ENCODE data around the gene MMP20. TPM values are rescaled to one million over a fixed set of nuclear protein-coding genes. Genes with fewer than 3 reads are reported as not detected.

Gene MMP20
- total and polyA plus RNA-seq, 2 donors (not counting 1 experiment from before 2014, with no cell fraction given), result not detected

- peaks cover 0 to 12% (median 12%) of the 10 kb centered on the region in 3 donors for H3K9me3 ChIP-seq (ENCODE audit: control extremely low read depth in 1 of 3, control insufficient read depth in 2 of 3, insufficient read depth in 1 of 3, low read length in 2 of 3)
- TF ChIP-seq CTCF (IDR thresholded peaks at IDR 0.05) (no peak), EZH2 (IDR thresholded peaks at IDR 0.05; ENCODE audit: borderline replicate concordance, insufficient read depth, low read depth, low read length, poor library complexity, severe bottlenecking) (no peak)
- no peaks in the 10 kb centered on the region for H3K36me3 ChIP-seq (replicated peaks in 1 of 2; ENCODE audit: control extremely low read depth in 1 of 2, control insufficient read depth in 1 of 2, extremely low read depth in 1 of 2, insufficient read depth in 2 of 2, low read length in 1 of 2)
- Mint-ChIP-seq H3K4me3 (no peak overlapping the region), H3K27ac (no peak overlapping the region), H3K9me3 (ENCODE audit: insufficient read depth) (no peaks in the 10 kb centered on the region), H3K27me3 (no peaks in the 10 kb centered on the region), H3K4me1 (peaks cover 48% of the 10 kb centered on the region)
- ATAC-seq (ENCODE audit: low read depth) (no peak), DNase-seq (no peak)
- WGBS (ENCODE audit: insufficient coverage), result no CpG with 5 or more reads among the region's 2 CpGs
- ChIA-PET POLR2A (no interaction called here), CTCF (interaction anchor here (0.7 to 1.2 kb wide), 2 partner anchors 10 to 46 kb away, joined by 3 to 5 read pairs; no protein-coding TSS in a partner anchor)
- no peaks in the 10 kb centered on the region for H4K20me1 ChIP-seq (ENCODE audit: control insufficient read depth, insufficient read depth, low read length, poor library complexity, severe bottlenecking)
- H3K9ac ChIP-seq (ENCODE audit: low read length), result no peak overlapping the region
- H3K4me3 ChIP-seq (ENCODE audit: control extremely low read depth in 1 of 5, extremely low read depth in 1 of 5, insufficient read depth in 1 of 5, low read depth in 2 of 5, low read length in 4 of 5), result no peak overlapping the region
- no peak overlapping the region for H3K27ac ChIP-seq (ENCODE audit: low read length in 2 of 2)
- no peak overlapping the region for H3K4me2 ChIP-seq (replicated peaks; ENCODE audit: low read depth, low read length, poor library complexity, severe bottlenecking)
- H3K79me2 ChIP-seq (ENCODE audit: control insufficient read depth, insufficient read depth, low read length), result no peaks in the 10 kb centered on the region
- no peaks in the 10 kb centered on the region for H3K27me3 ChIP-seq (replicated peaks in 1 of 4; ENCODE audit: control extremely low read depth in 1 of 4, control insufficient read depth in 3 of 4, insufficient read depth in 4 of 4, low read length in 3 of 4)
- H2AFZ ChIP-seq (ENCODE audit: insufficient read depth, low read depth, low read length, poor library complexity, severe bottlenecking), result no peak overlapping the region
- intact Hi-C loops (cut with micrococcal nuclease), result no loop called here
- H3K4me1 ChIP-seq (ENCODE audit: control insufficient read depth in 2 of 2, insufficient read depth in 2 of 2, low read length in 2 of 2), result peaks cover 42 to 47% of the 10 kb centered on the region in 2 donors
These were observed 61.0 kb downstream of the MMP20 start for GRCh38 chr11:102564110-102564509.

- ATAC-seq (ENCODE audit: low read depth), result no peak
- CTCF ChIA-PET, result no interaction called here
These were observed 63.5 kb downstream of the MMP20 start for GRCh38 chr11:102561636-102562035.

More at GRCh38 chr11:102561636-102562035, 63.5 kb downstream of the MMP20 start:
- intact Hi-C loops (cut with micrococcal nuclease), result no loop called here
- Histone ChIP-seq H3K9ac (ENCODE audit: low read length) (peak overlapping the region; percentile 0), H3K27ac (ENCODE audit: low read length in 2 of 2) (peak overlapping the region; percentile 87 to 96), H3K9me3 (ENCODE audit: control extremely low read depth in 1 of 3, control insufficient read depth in 2 of 3, insufficient read depth in 1 of 3, low read length in 2 of 3) (peaks cover 1 to 18% (median 15%) of the 10 kb centered on the region in 3 donors), H2AFZ (ENCODE audit: insufficient read depth, low read depth, low read length, poor library complexity, severe bottlenecking) (peak overlapping the region; percentile 61), H3K27me3 (replicated peaks in 1 of 4; ENCODE audit: control extremely low read depth in 1 of 4, control insufficient read depth in 3 of 4, insufficient read depth in 4 of 4, low read length in 3 of 4) (no peaks in the 10 kb centered on the region), H3K4me1 (ENCODE audit: control insufficient read depth in 2 of 2, insufficient read depth in 2 of 2, low read length in 2 of 2) (peaks cover 53 to 56% of the 10 kb centered on the region in 2 donors), H3K4me2 (replicated peaks; ENCODE audit: low read depth, low read length, poor library complexity, severe bottlenecking) (peak overlapping the region; percentile 81), H3K4me3 (ENCODE audit: control extremely low read depth in 1 of 5, extremely low read depth in 1 of 5, insufficient read depth in 1 of 5, low read depth in 2 of 5, low read length in 4 of 5) (peak overlapping the region in 1 of 5 experiments; percentile 13), H3K36me3 (replicated peaks in 1 of 2; ENCODE audit: control extremely low read depth in 1 of 2, control insufficient read depth in 1 of 2, extremely low read depth in 1 of 2, insufficient read depth in 2 of 2, low read length in 1 of 2) (no peaks in the 10 kb centered on the region), H4K20me1 (ENCODE audit: control insufficient read depth, insufficient read depth, low read length, poor library complexity, severe bottlenecking) (no peaks in the 10 kb centered on the region), H3K79me2 (ENCODE audit: control insufficient read depth, insufficient read depth, low read length) (no peaks in the 10 kb centered on the region)
- no peaks in the 10 kb centered on the region for H3K9me3 Mint-ChIP-seq (ENCODE audit: insufficient read depth)
- DNase-seq, result no peak
- no peak for TF ChIP-seq EZH2 (IDR thresholded peaks at IDR 0.05; ENCODE audit: borderline replicate concordance, insufficient read depth, low read depth, low read length, poor library complexity, severe bottlenecking)
- TF ChIP-seq CTCF (IDR thresholded peaks at IDR 0.05), result no peak
- POLR2A ChIA-PET, result interaction anchor here (0.6 kb wide), 1 partner anchor 19 kb away, joined by 3 read pairs; no protein-coding TSS in a partner anchor
- peaks cover 56% of the 10 kb centered on the region for H3K4me1 Mint-ChIP-seq
- H3K27me3 Mint-ChIP-seq, result no peaks in the 10 kb centered on the region
- peak overlapping the region; percentile 70 for H3K4me3 Mint-ChIP-seq
- H3K27ac Mint-ChIP-seq, result peak overlapping the region; percentile 78
